WTC11 (cell line): ENCODE data around the gene DEFB132. TPM values are rescaled to one million over a fixed set of nuclear protein-coding genes. Genes with fewer than 3 reads are reported as not detected.

ENCODE experiments used
- ATAC-seq: fragments of 200-7000 bp; cut with Tn5 transposase; 2 replicates; pipeline ENCODE4 v1.10.0; 2021; ENCODE audit warnings: mild to moderate bottlenecking, moderate library complexity
- CTCF ChIA-PET: fragments of 300-600 bp; sonication (Branson Sonifier 250); formaldehyde crosslinking; loops from one replicate; lab custom pipeline; 2021; ENCODE audit warnings: antibody characterized with exemption; lab: Charles Lee
- POLR2A ChIA-PET: fragments of 350-600 bp; sonication (Branson Sonifier 250); formaldehyde crosslinking; loops from one replicate; lab custom pipeline; 2021; ENCODE audit warnings: antibody characterized with exemption; lab: Charles Lee
- DNase-seq: peaks from one replicate; pipeline ENCODE4 v3.0.0; 2021; ENCODE audit warnings: low spot score
- H3K27ac Mint-ChIP-seq: 2 replicates; pipeline ENCODE4 v1.8.0; 2021; ENCODE audit warnings: mixed read lengths
- H3K27me3 Mint-ChIP-seq: 2 replicates; pipeline ENCODE4 v1.8.0; 2021; ENCODE audit warnings: low read depth, mild to moderate bottlenecking, moderate library complexity, mixed read lengths
- H3K36me3 Mint-ChIP-seq: 2 replicates; pipeline ENCODE4 v1.8.0; 2021; ENCODE audit warnings: mixed read lengths
- H3K4me1 Mint-ChIP-seq: 2 replicates; pipeline ENCODE4 v1.8.0; 2022; ENCODE audit warnings: mixed read lengths
- H3K4me3 Mint-ChIP-seq: 2 replicates; pipeline ENCODE4 v1.8.0; 2021; ENCODE audit warnings: mild to moderate bottlenecking, moderate library complexity, mixed read lengths
- H3K9me3 Mint-ChIP-seq: 2 replicates; pipeline ENCODE4 v1.8.0; 2021; ENCODE audit warnings: mixed read lengths
- ATF3 ChIP-seq: sonication (generic); formaldehyde crosslinking; conservative IDR thresholded peaks from 2 replicates; pipeline ENCODE4 v1.8.1; 2022; ENCODE audit warnings: mild to moderate bottlenecking, missing genetic modification reagents
- ATF6 ChIP-seq: sonication (generic); formaldehyde crosslinking; IDR thresholded peaks from 2 replicates; pipeline ENCODE4 v1.8.1; 2023; ENCODE audit warnings: mild to moderate bottlenecking, missing genetic modification reagents
- CDX4 ChIP-seq: fragments of 250-450 bp; sonication (Bioruptor Pico); IDR thresholded peaks from 2 replicates; pipeline ENCODE4 v1.9.0; 2021; ENCODE audit warnings: moderate library complexity, mild to moderate bottlenecking, inconsistent platforms, borderline replicate concordance
- CREB1 ChIP-seq: sonication (generic); formaldehyde crosslinking; IDR thresholded peaks from 2 replicates; pipeline ENCODE4 v1.8.0; 2023; ENCODE audit warnings: mild to moderate bottlenecking, missing genetic modification reagents
- ELF4 ChIP-seq: sonication (generic); formaldehyde crosslinking; IDR thresholded peaks from 2 replicates; pipeline ENCODE4 v1.8.1; 2022; ENCODE audit warnings: low read depth, mild to moderate bottlenecking, moderate library complexity, missing genetic modification reagents
- ERG ChIP-seq: fragments of 250-450 bp; sonication (Bioruptor Pico); IDR thresholded peaks from 2 replicates; pipeline ENCODE4 v1.8.0; 2021; ENCODE audit warnings: mild to moderate bottlenecking
- FOXJ3 ChIP-seq: sonication (generic); formaldehyde crosslinking; IDR thresholded peaks from 2 replicates; pipeline ENCODE4 v1.9.0; 2021; ENCODE audit warnings: missing genetic modification reagents, mild to moderate bottlenecking, borderline replicate concordance
- GRHL2 ChIP-seq: fragments of 250-450 bp; sonication (Bioruptor Pico); IDR thresholded peaks from 2 replicates; pipeline ENCODE4 v1.8.0; 2022; ENCODE audit warnings: mild to moderate bottlenecking, moderate library complexity; ENCODE audit not compliant: insufficient replicate concordance, severe bottlenecking
- GTF2I ChIP-seq: fragments of 250-450 bp; sonication (Bioruptor Pico); conservative IDR thresholded peaks from 2 replicates; pipeline ENCODE4 v1.4.0; 2021; ENCODE audit warnings: mild to moderate bottlenecking
- IRF1 ChIP-seq: sonication (generic); formaldehyde crosslinking; IDR thresholded peaks from 2 replicates; pipeline ENCODE4 v1.8.0; 2023; ENCODE audit warnings: missing genetic modification reagents
- IRF2 ChIP-seq: sonication (generic); formaldehyde crosslinking; IDR thresholded peaks from 2 replicates; pipeline ENCODE4 v1.8.0; 2022; ENCODE audit warnings: low read depth, missing genetic modification reagents, borderline replicate concordance
- MYBL2 ChIP-seq: sonication (generic); formaldehyde crosslinking; IDR thresholded peaks from 2 replicates; pipeline ENCODE4 v1.8.1; 2023; ENCODE audit warnings: mild to moderate bottlenecking, moderate library complexity, missing genetic modification reagents
- NR1H2 ChIP-seq: sonication (generic); formaldehyde crosslinking; IDR thresholded peaks from 2 replicates; pipeline ENCODE4 v1.9.0; 2021; ENCODE audit warnings: mild to moderate bottlenecking, moderate library complexity, missing genetic modification reagents
- PRDM15 ChIP-seq: sonication (generic); formaldehyde crosslinking; IDR thresholded peaks from 2 replicates; pipeline ENCODE4 v1.8.0; 2022; ENCODE audit warnings: missing genetic modification reagents
- RORB ChIP-seq: fragments of 250-450 bp; sonication (Bioruptor Pico); IDR thresholded peaks from 2 replicates; pipeline ENCODE4 v1.9.0; 2021; ENCODE audit warnings: mild to moderate bottlenecking
- TP53 ChIP-seq: sonication (generic); formaldehyde crosslinking; IDR thresholded peaks from 2 replicates; pipeline ENCODE4 v1.8.1; 2023; ENCODE audit warnings: mild to moderate bottlenecking, missing genetic modification reagents
- USF1 ChIP-seq: sonication (generic); formaldehyde crosslinking; IDR thresholded peaks from 2 replicates; pipeline ENCODE4 v1.8.0; 2022; ENCODE audit warnings: mild to moderate bottlenecking, missing genetic modification reagents
- ZMAT4 ChIP-seq: fragments of 250-450 bp; sonication (Bioruptor Pico); IDR thresholded peaks from 2 replicates; pipeline ENCODE4 v1.9.0; 2021; ENCODE audit warnings: mild to moderate bottlenecking
- ZNF232 ChIP-seq: sonication (generic); formaldehyde crosslinking; IDR thresholded peaks from 2 replicates; pipeline ENCODE4 v1.8.0; 2022; ENCODE audit warnings: mild to moderate bottlenecking, missing genetic modification reagents
- ZNF396 ChIP-seq: fragments of 250-450 bp; sonication (Bioruptor Pico); IDR thresholded peaks from 2 replicates; pipeline ENCODE4 v1.8.0; 2021; ENCODE audit warnings: mild to moderate bottlenecking, moderate library complexity, borderline replicate concordance
- ZNF425 ChIP-seq: fragments of 250-450 bp; sonication (Bioruptor Pico); conservative IDR thresholded peaks from 2 replicates; pipeline ENCODE4 v1.9.0; 2021; ENCODE audit warnings: mild to moderate bottlenecking
- ZNF671 ChIP-seq: fragments of 250-450 bp; sonication (Bioruptor Pico); IDR thresholded peaks from 2 replicates; pipeline ENCODE4 v1.8.0; 2021; ENCODE audit warnings: mild to moderate bottlenecking
- total RNA-seq: library from RNA; stranded (reverse); gene quantifications from 3 replicates; pipeline ENCODE4 v1.2.3, GENCODE V29; 2021

The DEFB132 gene
- total RNA-seq, 1 experiment from 2014 or later = not detected

GRCh38 chr20:297925-298775, 40.6 kb downstream of the DEFB132 start (continued):
- TF ChIP-seq ATF6 (CRISPR knock-in tag) = 0 out of 2 replicates have a peak, but pooled peaks have one; percentile 23
- 0 out of 2 replicates have a peak, but pooled peaks have one; percentile 55 for TF ChIP-seq TP53
- TF ChIP-seq NR1H2 (CRISPR knock-in tag) = 0 out of 2 replicates have a peak, but pooled peaks have one; percentile 31

- Mint-ChIP-seq H3K27ac (peak overlapping the region; percentile 100), H3K4me1 (peaks cover 57% of the 10 kb centered on the region)
- ATAC-seq = no peak
- TF ChIP-seq CDX4 (CRISPR knock-in tag) (no peak), ATF3 (CRISPR knock-in tag) (no peak), IRF1 (CRISPR knock-in tag) (no peak), ZNF396 (CRISPR knock-in tag) (no peak), FOXJ3 (no peak), PRDM15 (no peak), ELF4 (CRISPR knock-in tag) (no peak), ZMAT4 (CRISPR knock-in tag) (no peak), GTF2I (CRISPR knock-in tag) (no peak), ZNF671 (CRISPR knock-in tag) (no peak), GRHL2 (CRISPR knock-in tag) (no peak), IRF2 (CRISPR knock-in tag) (no peak), RORB (CRISPR knock-in tag) (no peak), CREB1 (CRISPR knock-in tag) (no peak), ZNF425 (CRISPR knock-in tag) (no peak), ZNF232 (CRISPR knock-in tag) (no peak), USF1 (CRISPR knock-in tag) (no peak), ERG (CRISPR knock-in tag) (no peak), MYBL2 (CRISPR knock-in tag) (no peak)
- TF ChIP-seq, all 79 proteins: peak for 0
- Mint-ChIP-seq H3K9me3 (peaks cover 12% of the 10 kb centered on the region), H3K36me3 (peaks cover 22% of the 10 kb centered on the region), H3K27me3 (peaks cover 36% of the 10 kb centered on the region), H3K4me3 (peak overlapping the region; percentile 100)
- POLR2A ChIA-PET = interaction anchor here (0.7 to 6.3 kb wide), 4 partner anchors 11 to 55 kb away, joined by 3 to 110 read pairs (median 19); partner anchors contain the start of gene SOX12
- DNase-seq = no peak
- CTCF ChIA-PET = interaction anchor here (0.7 to 6.5 kb wide), 4 partner anchors 11 to 31 kb away, joined by 4 to 55 read pairs (median 33); partner anchors contain the start of gene SOX12
These were observed 41.4 kb downstream of the DEFB132 start for GRCh38 chr20:298776-299391.
